Tibial nerve (tissue), 4 donors: ENCODE measurements around the gene AMBP. TPM values are rescaled to one million over a fixed set of nuclear protein-coding genes. Genes with fewer than 3 reads are reported as not detected.

Source experiments
- DNase-seq, 2 donors: peaks; one replicate each; pipeline ENCODE4 v3.0.0-alpha.2; 2019; ENCODE audit warnings: low spot score in 2 of 2
- H3K27ac ChIP-seq, 4 donors: fragments of 200-600 bp; sonication (generic) in 3 of 4; one replicate each; pipeline ENCODE4 v1.5.1; 2017 to 2019; ENCODE audit warnings: mild to moderate bottlenecking in 1 of 4
- H3K27me3 ChIP-seq, 2 donors: fragments of 200-600 bp; sonication (generic) in 1 of 2; one replicate each; pipeline versions ENCODE4 v1.5.1 to v1.6.0; 2017 to 2019
- H3K36me3 ChIP-seq, 3 donors: fragments of 200-600 bp; sonication (generic); one replicate each; pipeline ENCODE4 v1.5.1; 2018 to 2019
- H3K4me1 ChIP-seq, 4 donors: fragments of 200-600 bp; sonication (generic) in 3 of 4; one replicate each; pipeline ENCODE4 v1.5.1; 2017 to 2019
- H3K4me3 ChIP-seq, 4 donors: fragments of 200-600 bp; sonication (generic) in 3 of 4; one replicate each; pipeline ENCODE4 v1.5.1; 2017 to 2019; ENCODE audit warnings: mild to moderate bottlenecking in 1 of 4, moderate library complexity in 1 of 4
- H3K9me3 ChIP-seq, 4 donors: fragments of 200-600 bp; sonication (generic) in 3 of 4; one replicate each; pipeline ENCODE4 v1.5.1; 2017 to 2019
- CTCF ChIP-seq, 5 experiments: fragments of 200-600 bp in 3 of 5; fragments of 450-650 bp in 2 of 5; sonication (generic) in 3 of 5; IDR thresholded peaks; one replicate each; pipeline ENCODE4 v1.5.1; 2016 to 2019; ENCODE audit warnings: antibody characterized with exemption in 5 of 5, mild to moderate bottlenecking in 3 of 5, moderate library complexity in 2 of 5
- EP300 ChIP-seq, 2 donors: sonication (generic); formaldehyde crosslinking; IDR thresholded peaks; one replicate each; pipeline ENCODE4 v1.6.1; 2017; ENCODE audit warnings: antibody characterized with exemption in 2 of 2, mild to moderate bottlenecking in 1 of 2
- POLR2A ChIP-seq, 2 donors: fragments of 450-650 bp; IDR thresholded peaks; one replicate each; pipeline ENCODE4 v1.6.1; 2017; ENCODE audit warnings: antibody characterized with exemption in 2 of 2, mild to moderate bottlenecking in 2 of 2, moderate library complexity in 2 of 2
- WGBS, 2 donors: methylation state at CpG; one replicate each; pipeline ENCODE4 v1.1.5; 2018; 5-methylcytosine and 5-hydroxymethylcytosine counted together
- total RNA-seq, 4 donors: library from RNA; depleted of rRNA; stranded (reverse); fragments of >200 nt; gene quantifications; one replicate each; pipeline ENCODE4 v1.1.0, GENCODE V29; 2016

Gene AMBP
- total RNA-seq, result not detected

DNA sequence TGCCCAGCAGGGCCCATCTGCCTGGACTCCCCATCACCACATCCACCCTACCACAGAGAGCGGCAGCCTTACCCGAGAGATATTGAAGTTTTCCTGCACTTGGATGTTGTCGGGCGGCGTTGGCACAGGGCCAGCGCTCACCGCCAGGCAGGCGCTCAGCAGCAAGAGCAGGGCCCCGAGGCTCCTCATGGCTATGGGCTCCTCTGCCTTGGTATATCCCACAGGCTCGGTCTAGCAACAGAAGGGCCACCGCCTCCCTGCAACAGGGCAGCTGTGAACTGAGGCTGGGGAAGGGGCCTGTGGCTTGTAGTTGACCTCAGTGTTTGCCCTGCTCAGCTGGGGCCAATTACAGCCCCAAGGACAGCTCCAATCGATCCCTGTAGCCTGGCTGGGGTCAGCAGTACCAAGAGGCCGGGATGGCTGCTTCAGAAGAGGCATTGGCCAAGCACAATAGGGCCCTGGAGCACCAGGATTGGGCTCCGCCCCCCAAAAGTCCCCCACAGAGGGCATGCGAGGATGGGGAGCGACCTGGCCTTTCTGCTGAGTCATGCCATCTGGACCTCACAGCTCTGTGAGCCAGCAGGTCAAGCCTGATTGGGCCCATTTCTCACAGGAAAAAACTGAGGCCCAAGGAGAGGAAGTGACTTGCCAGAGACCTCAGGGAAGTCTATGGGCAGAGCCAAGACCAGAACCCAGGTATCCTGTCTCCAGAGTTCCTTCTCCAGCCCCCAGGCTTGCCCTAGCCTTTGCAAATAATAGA, at the start of gene AMBP:
Gene AMBP (minus strand): TSS at position 280 of the 760 bp plus-strand sequence. CDS start 91 bp downstream, at position 189.
- H3K36me3 ChIP-seq, result no peaks in the 10 kb centered on the region
- WGBS, 2 donors, result 55 to 71% methylated on average over 4 to 13 of the region's 16 CpGs

GRCh38 chr9:114126247-114127060, 48.4 kb upstream of the AMBP start:
- 74 to 78% methylated on average over 13 of the region's 13 CpGs for WGBS, 2 donors

More for the DNA sequence above, at the start of gene AMBP:
- no peak within 1 kb of the TSS for H3K27ac ChIP-seq
- no peak for DNase-seq
- H3K9me3 ChIP-seq, result no peaks in the 10 kb centered on the region
- no peak for TF ChIP-seq POLR2A (IDR thresholded peaks at IDR 0.05)
- TF ChIP-seq EP300 (IDR thresholded peaks at IDR 0.05), result no peak
- TF ChIP-seq CTCF (IDR thresholded peaks at IDR 0.05), result no peak
- no peak within 1 kb of the TSS for H3K4me3 ChIP-seq
- peaks cover 0 to 6% (median 0%) of the 10 kb centered on the region in 4 donors for H3K4me1 ChIP-seq
- peaks cover 0 to 21% of the 10 kb centered on the region in 2 donors for H3K27me3 ChIP-seq

GRCh38 chr9:114125476-114126013, 47.4 kb upstream of the AMBP start:
- 86 to 90% methylated on average over 10 of the region's 10 CpGs for WGBS, 2 donors
- no peaks in the 10 kb centered on the region for H3K4me1 ChIP-seq
- no peaks in the 10 kb centered on the region for H3K27me3 ChIP-seq
- no peak for DNase-seq
- H3K4me3 ChIP-seq, result no peak overlapping the region
- TF ChIP-seq CTCF (IDR thresholded peaks at IDR 0.05), result no peak
- no peak for TF ChIP-seq EP300 (IDR thresholded peaks at IDR 0.05)
- no peak for TF ChIP-seq POLR2A (IDR thresholded peaks at IDR 0.05)
- no peak overlapping the region for H3K27ac ChIP-seq
- H3K36me3 ChIP-seq, result no peaks in the 10 kb centered on the region
- H3K9me3 ChIP-seq, result peaks cover 0 to 15% (median 0%) of the 10 kb centered on the region in 4 donors

More at GRCh38 chr9:114126247-114127060, 48.4 kb upstream of the AMBP start:
- Histone ChIP-seq H3K36me3 (no peaks in the 10 kb centered on the region), H3K4me3 (no peak overlapping the region), H3K4me1 (no peaks in the 10 kb centered on the region), H3K27me3 (no peaks in the 10 kb centered on the region), H3K9me3 (peaks cover 0 to 15% (median 0%) of the 10 kb centered on the region in 4 donors), H3K27ac (no peak overlapping the region)
- no peak for TF ChIP-seq POLR2A (IDR thresholded peaks at IDR 0.05)
- TF ChIP-seq EP300 (IDR thresholded peaks at IDR 0.05), result no peak
- no peak for TF ChIP-seq CTCF (IDR thresholded peaks at IDR 0.05)
- DNase-seq, result no peak

- Histone ChIP-seq H3K27ac (no peak overlapping the region), H3K36me3 (no peaks in the 10 kb centered on the region), H3K4me3 (no peak overlapping the region), H3K27me3 (no peaks in the 10 kb centered on the region), H3K4me1 (no peaks in the 10 kb centered on the region), H3K9me3 (peaks cover 0 to 15% (median 0%) of the 10 kb centered on the region in 4 donors)
- TF ChIP-seq POLR2A (IDR thresholded peaks at IDR 0.05) (no peak), CTCF (IDR thresholded peaks at IDR 0.05) (no peak), EP300 (IDR thresholded peaks at IDR 0.05) (no peak)
- DNase-seq, result no peak
- WGBS, 2 donors, result 85 to 91% methylated on average over 13 of the region's 13 CpGs
Observed at GRCh38 chr9:114124666-114125475, 46.8 kb upstream of the AMBP start.
